Gastrocnemius medialis (tissue), 4 donors: ENCODE measurements around the gene ZPBP2. TPM values are rescaled to one million over a fixed set of nuclear protein-coding genes. Genes with fewer than 3 reads are reported as not detected.

Source experiments
- ATAC-seq, 2 donors: fragments of 150-250 bp; one replicate each; pipeline ENCODE4 v1.9.1; 2016
- DNase-seq, 2 donors: peaks; one replicate each; pipeline ENCODE4 v3.0.0-alpha.2; 2019
- H3K27ac ChIP-seq, 4 donors: fragments of 200-600 bp; sonication (generic); 1 replicate in 1 of 4; 2 replicates in 3 of 4; pipeline ENCODE4 v1.5.1; 2016 to 2018; ENCODE audit warnings: mild to moderate bottlenecking in 2 of 4, moderate library complexity in 1 of 4
- H3K27me3 ChIP-seq, 3 donors: fragments of 200-600 bp; sonication (generic) in 2 of 3; 1 replicate in 1 of 3; 2 replicates in 2 of 3; pipeline versions ENCODE4 v1.5.1 to v1.6.0; 2016 to 2019; ENCODE audit warnings: mild to moderate bottlenecking in 1 of 3, moderate library complexity in 1 of 3
- H3K36me3 ChIP-seq, 2 donors: fragments of 200-600 bp; sonication (generic) in 1 of 2; one replicate each; pipeline ENCODE4 v1.5.1; 2017 to 2018
- H3K4me1 ChIP-seq, 2 donors: fragments of 200-600 bp; sonication (generic) in 1 of 2; one replicate each; pipeline ENCODE4 v1.5.1; 2016 to 2017; ENCODE audit warnings: mild to moderate bottlenecking in 2 of 2
- H3K4me3 ChIP-seq, 4 donors: fragments of 200-600 bp; sonication (generic) in 3 of 4; 1 replicate in 1 of 4; 2 replicates in 3 of 4; pipeline ENCODE4 v1.5.1; 2016 to 2019; ENCODE audit warnings: mild to moderate bottlenecking in 2 of 4
- H3K9me3 ChIP-seq, 3 donors: fragments of 200-600 bp; sonication (generic) in 2 of 3; 1 replicate in 1 of 3; 2 replicates in 2 of 3; pipeline ENCODE4 v1.5.1; 2016 to 2019
- POLR2A ChIP-seq, 2 donors: fragments of 450-650 bp; IDR thresholded peaks; one replicate each; pipeline ENCODE4 v1.6.1; 2017; ENCODE audit warnings: antibody characterized with exemption in 2 of 2, mild to moderate bottlenecking in 2 of 2, moderate library complexity in 2 of 2
- in situ Hi-C, 4 donors: fragments of 200-750 bp; cut with MboI; loops; one replicate each; pipeline versions ENCODE4 v1.15.0 to v1.8.0; 2017; ENCODE audit warnings: low sequenced_read_pairs in 4 of 4
- intact Hi-C: fragments of 100-400 bp; cut with DNase I; formaldehyde crosslinking; loops from one replicate; pipeline ENCODE4 v1.15.1; 2023; ENCODE audit warnings: low total_unique reads
- total RNA-seq, 4 donors: library from RNA; depleted of rRNA; stranded (reverse); fragments of >200 nt; gene quantifications; one replicate each; pipeline versions ENCODE4 v1.1.0 to v1.2.3, GENCODE V29; 2016
- TF ChIP-seq, protein P1 (sequence below), 5 experiments: fragments of 450-650 bp in 3 of 5; fragments of 200-600 bp in 2 of 5; sonication (generic) in 2 of 5; IDR thresholded peaks in 4 of 5; conservative IDR thresholded peaks in 1 of 5; 1 replicate in 4 of 5; 2 replicates in 1 of 5; pipeline ENCODE4 v1.5.1; 2016 to 2019; ENCODE audit warnings: antibody characterized with exemption in 5 of 5, mild to moderate bottlenecking in 3 of 5, moderate library complexity in 3 of 5

ZPBP2 gene
- total RNA-seq, 4 donors from 2014 or later, result not detected

DNA sequence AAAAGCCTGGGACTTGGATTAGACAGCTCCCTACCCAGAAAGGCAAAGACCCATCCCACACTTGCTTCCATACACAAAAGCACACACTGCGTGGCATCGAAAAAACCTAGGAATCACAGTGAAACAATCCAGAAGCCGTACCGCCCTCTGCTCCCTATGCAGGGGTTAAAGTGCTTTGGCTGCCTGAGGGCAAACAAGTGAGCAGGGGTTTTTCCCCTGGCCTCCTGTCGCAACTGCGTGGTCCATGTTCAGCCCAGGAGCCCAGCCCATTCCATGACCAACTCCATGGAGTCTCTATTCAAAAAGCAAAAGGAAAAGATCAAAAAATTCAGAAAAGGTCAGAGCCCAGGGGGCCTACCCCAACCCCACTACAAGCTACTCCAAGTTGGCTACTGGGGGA lies 54.0 kb downstream of the ZPBP2 start:
- no peaks in the 10 kb centered on the region for H3K9me3 ChIP-seq
- H3K4me1 ChIP-seq, result peaks cover 15 to 21% of the 10 kb centered on the region in 2 donors
- no peak for DNase-seq
- no peak overlapping the region for H3K27ac ChIP-seq
- H3K36me3 ChIP-seq, result peaks cover 0 to 30% of the 10 kb centered on the region in 2 donors
- intact Hi-C loops, result no loop called here
- TF ChIP-seq, protein P1, sequence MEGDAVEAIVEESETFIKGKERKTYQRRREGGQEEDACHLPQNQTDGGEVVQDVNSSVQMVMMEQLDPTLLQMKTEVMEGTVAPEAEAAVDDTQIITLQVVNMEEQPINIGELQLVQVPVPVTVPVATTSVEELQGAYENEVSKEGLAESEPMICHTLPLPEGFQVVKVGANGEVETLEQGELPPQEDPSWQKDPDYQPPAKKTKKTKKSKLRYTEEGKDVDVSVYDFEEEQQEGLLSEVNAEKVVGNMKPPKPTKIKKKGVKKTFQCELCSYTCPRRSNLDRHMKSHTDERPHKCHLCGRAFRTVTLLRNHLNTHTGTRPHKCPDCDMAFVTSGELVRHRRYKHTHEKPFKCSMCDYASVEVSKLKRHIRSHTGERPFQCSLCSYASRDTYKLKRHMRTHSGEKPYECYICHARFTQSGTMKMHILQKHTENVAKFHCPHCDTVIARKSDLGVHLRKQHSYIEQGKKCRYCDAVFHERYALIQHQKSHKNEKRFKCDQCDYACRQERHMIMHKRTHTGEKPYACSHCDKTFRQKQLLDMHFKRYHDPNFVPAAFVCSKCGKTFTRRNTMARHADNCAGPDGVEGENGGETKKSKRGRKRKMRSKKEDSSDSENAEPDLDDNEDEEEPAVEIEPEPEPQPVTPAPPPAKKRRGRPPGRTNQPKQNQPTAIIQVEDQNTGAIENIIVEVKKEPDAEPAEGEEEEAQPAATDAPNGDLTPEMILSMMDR (IDR thresholded peaks at IDR 0.05 in 4 of 5, conservative IDR thresholded peaks at IDR 0.05 in 1 of 5), result no peak
- TF ChIP-seq POLR2A (IDR thresholded peaks at IDR 0.05), result no peak
- ATAC-seq, result no peak
- in situ Hi-C loops, result no loop called here
- H3K27me3 ChIP-seq, result no peaks in the 10 kb centered on the region
- no peak overlapping the region for H3K4me3 ChIP-seq

DNA sequence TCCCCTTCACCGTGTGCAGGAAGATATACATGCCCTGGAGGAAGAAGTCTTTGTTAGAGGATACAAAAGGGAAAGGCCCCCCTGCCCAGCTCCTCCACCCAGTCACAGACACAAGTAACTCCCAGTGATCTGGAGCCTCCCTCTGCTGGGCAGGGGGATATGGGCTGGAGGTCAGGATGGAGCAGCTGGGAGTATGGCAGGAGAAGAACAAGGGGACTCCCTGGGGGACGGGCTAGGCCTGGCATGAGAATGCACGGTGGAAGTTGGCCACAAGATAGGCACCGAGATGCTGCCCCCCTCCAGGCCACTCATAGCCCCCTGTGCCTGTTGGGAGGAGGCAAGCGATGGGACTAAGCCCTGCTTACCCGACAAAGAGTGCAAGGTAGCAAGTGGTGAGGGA lies 55.2 kb downstream of the ZPBP2 start:
- peaks cover 20 to 29% of the 10 kb centered on the region in 2 donors for H3K4me1 ChIP-seq
- peaks cover 0 to 30% of the 10 kb centered on the region in 2 donors for H3K36me3 ChIP-seq
- DNase-seq (no peak), ATAC-seq (no peak)
- intact Hi-C loops, result no loop called here
- H3K27me3 ChIP-seq, result no peaks in the 10 kb centered on the region
- no peak overlapping the region for H3K27ac ChIP-seq
- in situ Hi-C loops, result no loop called here
- H3K4me3 ChIP-seq, result no peak overlapping the region
- H3K9me3 ChIP-seq, result no peaks in the 10 kb centered on the region
- no peak for TF ChIP-seq POLR2A (IDR thresholded peaks at IDR 0.05)
- TF ChIP-seq, protein P1 (IDR thresholded peaks at IDR 0.05 in 4 of 5, conservative IDR thresholded peaks at IDR 0.05 in 1 of 5), result no peak

DNA sequence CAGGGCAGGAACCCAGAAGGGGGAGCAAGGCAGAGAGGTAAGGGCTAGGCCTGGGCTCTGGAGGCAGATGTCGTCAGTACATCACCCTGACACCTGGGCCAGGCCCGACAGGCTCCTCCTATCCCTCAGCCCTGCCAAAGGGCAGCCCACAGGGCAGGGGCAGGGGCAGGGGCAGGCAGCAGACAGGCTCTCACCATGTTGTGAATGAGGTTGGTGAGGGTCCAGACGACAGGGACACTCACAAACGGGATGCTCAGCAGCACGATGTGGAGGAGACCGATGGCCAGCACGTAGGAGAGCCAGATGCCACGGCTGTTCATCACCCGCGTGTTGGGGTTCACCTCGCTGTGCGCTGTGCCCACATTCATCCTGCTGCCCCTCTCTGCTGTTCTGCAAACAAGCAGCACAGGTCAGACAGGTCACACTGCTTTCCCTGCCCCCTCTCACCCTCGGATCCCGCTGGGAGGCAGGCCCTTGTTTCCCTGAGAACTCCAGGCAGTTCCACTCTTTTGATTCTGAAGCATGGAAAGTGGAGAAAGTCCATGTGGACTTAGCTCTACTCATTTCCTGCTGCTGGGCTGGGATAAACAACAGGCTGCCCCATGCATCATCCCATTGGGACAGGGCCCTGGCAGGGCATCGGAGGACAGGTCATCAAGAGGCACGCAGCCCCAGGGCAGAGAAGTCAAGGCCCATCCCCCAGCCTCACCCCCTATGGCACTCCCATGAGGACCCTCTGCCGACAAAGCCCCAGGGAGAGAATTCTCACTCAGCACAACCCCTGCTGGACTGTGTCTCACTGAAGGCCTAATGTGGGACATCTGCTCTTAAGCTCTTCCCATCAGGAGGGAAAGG lies 56.1 kb downstream of the ZPBP2 start:
- Histone ChIP-seq H3K4me1 (peaks cover 28 to 37% of the 10 kb centered on the region in 2 donors), H3K27ac (no peak overlapping the region), H3K9me3 (no peaks in the 10 kb centered on the region), H3K27me3 (no peaks in the 10 kb centered on the region), H3K36me3 (peaks cover 0 to 30% of the 10 kb centered on the region in 2 donors), H3K4me3 (no peak overlapping the region)
- DNase-seq (no peak), ATAC-seq (no peak)
- in situ Hi-C loops (no loop called here), intact Hi-C loops (no loop called here)
- TF ChIP-seq, protein P1 (IDR thresholded peaks at IDR 0.05 in 4 of 5, conservative IDR thresholded peaks at IDR 0.05 in 1 of 5), result no peak
- TF ChIP-seq POLR2A (IDR thresholded peaks at IDR 0.05), result no peak

GRCh38 chr17:39924691-39925055 lies 56.7 kb downstream of the ZPBP2 start:
- DNase-seq (no peak), ATAC-seq (no peak)
- no peak overlapping the region for H3K27ac ChIP-seq
- peaks cover 32 to 42% of the 10 kb centered on the region in 2 donors for H3K4me1 ChIP-seq
- intact Hi-C loops (loop anchor here (5.0 kb wide), 2 partner anchors 172 to 247 kb away; no protein-coding TSS in a partner anchor), in situ Hi-C loops (no loop called here)
- H3K27me3 ChIP-seq, result no peaks in the 10 kb centered on the region
- H3K36me3 ChIP-seq, result peaks cover 0 to 30% of the 10 kb centered on the region in 2 donors
- no peaks in the 10 kb centered on the region for H3K9me3 ChIP-seq
- no peak overlapping the region for H3K4me3 ChIP-seq
- no peak for TF ChIP-seq POLR2A (IDR thresholded peaks at IDR 0.05)
- TF ChIP-seq, protein P1 (IDR thresholded peaks at IDR 0.05 in 4 of 5, conservative IDR thresholded peaks at IDR 0.05 in 1 of 5), result no peak
